ENCODE results near the gene USP9X.
"Not testable (repeated sequence)": the region's sequence is repeated elsewhere in the genome, so short reads cannot be mapped to it uniquely, and the experiment has no call there.

The USP9X gene

GRCh38 chrX:41084893-41085511 is at the start of gene USP9X:
USP9X (plus strand) TSS chrX:41085445; CDS start chrX:41123629, 38,184 bp downstream.
- peak; percentile 47 for DNase-seq

DNA sequence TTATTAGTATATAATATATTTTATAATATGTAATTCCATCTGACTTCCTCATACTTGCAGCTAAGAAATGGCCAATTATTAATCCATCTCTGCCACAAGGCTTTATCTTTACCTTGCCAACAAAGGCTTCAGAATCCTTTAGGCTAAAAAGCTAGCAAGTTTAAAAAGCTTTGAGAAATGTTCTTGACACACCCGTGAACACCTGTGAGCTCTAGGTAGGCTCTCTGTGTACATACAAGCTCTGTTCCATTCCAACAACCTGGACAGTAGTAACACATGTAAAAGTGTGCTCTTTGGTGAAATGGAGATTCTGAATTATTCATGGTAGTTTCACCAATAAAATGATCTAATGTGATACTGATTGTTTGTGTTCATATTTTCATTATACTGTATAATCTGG is 49.7 kb upstream of the USP9X start:
- no peak for DNase-seq

- no peak for DNase-seq
These were observed 48.4 kb upstream of the USP9X start for GRCh38 chrX:41036668-41037326.

DNA sequence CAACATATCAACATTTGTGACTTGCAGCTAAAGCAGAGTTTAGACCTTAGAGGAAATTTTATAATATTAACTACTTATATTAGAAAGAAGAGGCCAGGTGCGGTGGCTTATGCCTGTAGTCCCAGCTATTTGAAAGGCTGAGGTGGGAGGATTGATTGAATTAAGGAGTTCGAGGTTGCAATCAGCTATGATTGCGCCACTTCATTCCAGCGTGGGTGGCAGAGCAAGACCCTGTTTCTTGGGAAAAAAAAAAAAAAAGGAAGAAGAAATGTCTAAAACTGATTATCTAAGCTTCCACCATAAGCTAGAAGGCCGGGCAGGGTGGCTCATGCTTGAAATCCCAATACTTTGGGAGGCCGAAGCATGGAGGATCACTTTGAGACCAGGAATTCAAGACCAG is 42.0 kb upstream of the USP9X start:
- DNase-seq: no peak

- DNase-seq: no peak
These were observed 41.4 kb upstream of the USP9X start for GRCh38 chrX:41043674-41044345.

- no peak for DNase-seq
These were observed 39.2 kb upstream of the USP9X start for GRCh38 chrX:41045960-41046567.

DNA sequence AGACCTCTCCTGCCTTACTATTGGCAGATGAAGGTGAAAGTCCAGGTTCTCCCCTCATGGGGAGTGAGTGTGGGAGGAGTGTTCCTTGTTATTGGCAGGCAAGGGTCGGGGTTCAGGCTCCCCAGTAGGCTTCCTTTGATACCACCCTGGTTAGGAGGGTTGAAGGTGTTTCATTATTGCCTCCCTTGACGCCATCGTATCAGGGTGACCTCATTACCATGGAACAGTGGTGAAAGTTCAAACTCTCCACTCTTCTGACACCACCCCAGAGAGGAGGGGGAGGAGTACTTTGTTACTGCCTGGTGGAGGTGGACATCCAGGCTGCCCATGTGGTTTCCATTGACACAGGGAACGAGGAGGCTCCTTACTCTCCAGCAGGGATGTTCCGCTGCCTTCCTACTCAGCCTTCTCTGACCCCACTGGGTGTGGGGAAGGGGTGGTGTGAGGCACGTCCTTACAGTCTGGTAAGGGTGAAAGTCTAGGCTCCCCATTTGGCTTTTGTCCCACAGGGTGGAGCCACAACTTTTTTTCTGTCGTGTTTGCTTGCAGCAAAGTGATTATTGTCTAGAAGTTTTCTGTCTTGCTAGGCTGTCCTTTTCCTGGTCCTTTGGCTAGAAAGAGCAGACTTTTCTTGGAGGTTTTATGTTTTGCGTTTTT is 37.2 kb upstream of the USP9X start:
- no peak for DNase-seq

GRCh38 chrX:41050359-41050758 is 34.9 kb upstream of the USP9X start:
- no peak for DNase-seq

GRCh38 chrX:41051288-41051687 is 34.0 kb upstream of the USP9X start:
- DNase-seq: no peak

DNA sequence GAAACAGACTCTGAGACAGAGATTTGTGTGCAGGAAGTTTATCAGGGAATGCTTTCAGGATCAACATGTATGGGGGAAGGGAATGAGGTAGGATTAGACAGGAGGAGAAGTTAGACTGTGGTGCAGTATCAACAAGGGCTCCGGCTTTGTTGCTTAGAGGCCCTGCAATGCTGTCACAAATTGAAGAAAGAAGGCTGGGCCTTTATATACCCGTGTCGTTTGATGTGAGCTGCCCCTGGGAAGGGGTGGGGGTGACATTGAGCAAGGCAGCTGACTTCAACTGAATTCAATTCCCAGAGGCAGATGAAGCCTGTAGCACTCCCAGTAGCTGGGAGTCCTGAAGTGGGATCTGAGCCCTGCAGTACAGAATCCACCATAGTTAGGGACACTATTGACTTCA is 29.5 kb upstream of the USP9X start:
- DNase-seq: no peak

GRCh38 chrX:41063276-41063675 is 22.0 kb upstream of the USP9X start:
- DNase-seq: not testable (repeated sequence)

DNA sequence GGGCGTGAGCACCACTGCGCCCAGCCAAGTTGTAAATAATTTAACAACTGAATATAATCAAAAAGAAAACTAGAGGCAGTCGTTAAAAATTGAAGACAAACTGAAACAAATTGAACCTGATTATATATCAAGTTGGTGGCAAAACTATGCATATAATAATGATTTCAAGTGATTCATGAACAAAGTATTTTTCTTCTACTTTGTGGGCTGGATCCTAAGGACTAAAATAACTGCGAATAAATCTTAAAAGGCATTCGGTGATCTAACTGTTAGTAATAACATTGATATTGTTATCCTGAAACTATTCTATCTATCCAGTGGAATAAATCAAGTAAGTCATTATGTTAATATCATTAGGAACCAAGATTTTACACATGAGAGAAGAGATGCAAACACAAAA is 21.2 kb upstream of the USP9X start:
- no peak for DNase-seq

- DNase-seq: no peak
These were observed 18.9 kb upstream of the USP9X start for GRCh38 chrX:41066391-41066790.

DNA sequence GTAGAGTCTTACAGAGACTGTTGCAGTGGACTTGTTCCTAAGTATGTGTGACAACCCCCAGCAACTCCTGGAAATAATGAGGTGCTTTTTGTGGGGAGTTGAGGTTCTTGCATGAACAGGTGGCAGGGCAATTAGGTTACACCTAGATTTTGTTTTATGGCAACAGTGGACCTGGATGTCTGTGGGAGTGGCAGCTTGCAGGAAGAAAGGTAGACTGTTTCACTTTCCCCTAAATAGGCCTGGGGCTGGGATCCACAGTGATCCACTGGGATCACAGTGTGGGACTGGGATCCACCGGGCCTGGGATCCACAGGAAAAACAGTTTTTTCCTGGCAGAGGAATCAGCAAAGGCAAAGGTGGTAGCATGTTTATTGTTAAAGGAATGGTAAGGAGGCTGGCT is 18.3 kb upstream of the USP9X start:
- no peak for DNase-seq

GRCh38 chrX:41067721-41068120 is 17.5 kb upstream of the USP9X start:
- DNase-seq: no peak

- DNase-seq: no peak
These were observed 8.5 kb upstream of the USP9X start for GRCh38 chrX:41076742-41077141.

GRCh38 chrX:41081821-41082220 is 3.4 kb upstream of the USP9X start:
- no peak for DNase-seq

DNA sequence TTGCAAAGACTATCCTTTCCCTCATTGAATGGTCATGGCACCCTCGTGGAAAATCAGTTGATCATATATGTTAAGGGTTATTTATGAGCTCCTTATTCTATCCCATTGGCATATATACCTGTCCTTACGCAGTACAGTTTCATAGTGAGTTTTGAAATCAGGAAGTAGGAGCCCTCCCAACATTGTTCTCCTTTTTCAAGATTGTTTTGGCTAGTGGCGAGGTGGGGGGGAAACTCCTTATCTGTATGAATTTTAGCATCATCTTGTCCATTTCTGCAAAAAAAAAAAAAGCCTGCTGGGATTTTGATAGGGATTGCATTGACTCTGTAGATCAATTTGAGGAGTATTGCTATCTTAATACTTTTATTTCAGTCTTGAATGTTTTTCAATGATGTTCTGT is 2.5 kb upstream of the USP9X start:
- DNase-seq: no peak

DNA sequence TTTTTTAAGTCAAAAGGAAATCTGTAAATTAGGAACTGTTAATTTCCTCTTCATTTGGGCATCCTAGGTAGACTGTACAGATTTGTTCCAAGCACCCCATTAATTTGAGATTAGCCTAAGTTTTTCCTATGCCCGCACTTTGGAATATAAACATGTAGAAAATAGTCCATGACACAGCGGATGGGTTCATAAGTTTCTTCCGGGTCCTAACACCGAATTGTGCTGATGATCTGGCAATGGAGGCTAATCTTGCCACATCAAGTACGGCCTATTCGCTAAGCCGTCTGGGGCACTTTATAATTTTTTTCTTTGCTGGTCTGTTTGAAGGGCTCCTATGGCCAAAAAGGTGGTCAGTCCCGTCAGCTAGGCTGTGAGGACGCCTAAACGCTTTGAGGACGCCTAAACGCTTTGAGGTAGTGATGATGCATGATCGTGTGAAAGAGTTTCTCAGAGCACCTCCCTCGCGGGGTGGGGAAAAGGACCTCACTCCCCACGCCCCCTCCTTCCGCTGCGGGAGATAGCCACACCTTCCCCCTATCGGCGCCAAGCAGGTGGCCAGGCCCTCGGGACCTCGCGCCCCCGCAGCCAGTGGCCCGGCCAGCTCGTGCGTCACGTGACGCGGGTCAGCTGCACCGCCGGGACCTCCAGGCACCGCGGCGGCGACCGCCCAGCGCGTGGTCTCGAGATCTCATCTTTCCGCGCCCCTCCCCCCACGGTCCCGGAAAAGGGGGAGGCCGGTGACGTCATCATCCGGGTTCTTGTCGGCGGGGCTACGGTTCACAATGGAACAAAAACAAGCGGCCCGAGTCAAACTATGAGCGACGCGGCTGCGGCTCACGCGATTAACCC is 977 bp upstream of the USP9X start:
- DNase-seq: peak; percentile 97

- DNase-seq: no peak
These were observed 250 bp downstream of the USP9X start for GRCh38 chrX:41085512-41085877.

- DNase-seq: no peak
These were observed 807 bp downstream of the USP9X start for GRCh38 chrX:41085878-41086626.

GRCh38 chrX:41086627-41086932 is 1.3 kb downstream of the USP9X start:
- DNase-seq: no peak
